K562 (cell line): Measurements from ENCODE around the gene PRSS8. TPM values are rescaled to one million over a fixed set of nuclear protein-coding genes. Genes with fewer than 3 reads are reported as not detected.
A peak's percentile ranks its signal among the peaks of the same experiment; 100 is the strongest.

Source experiments
- ADNP ChIP-seq: fragments of 200-800 bp; sonication (Bioruptor generic); IDR thresholded peaks from 2 replicates; pipeline ENCODE4 v1.6.1; 2016; ENCODE audit warnings: missing genetic modification characterization, missing compliant biosample characterization
- ATF2 ChIP-seq: sonication (generic); formaldehyde crosslinking; IDR thresholded peaks from 2 replicates; pipeline ENCODE4 v1.8.1; 2022; ENCODE audit warnings: missing genetic modification reagents
- CBFA2T2 ChIP-seq: fragments of 450-650 bp; conservative IDR thresholded peaks from 2 replicates; pipeline ENCODE4 v1.6.1; 2017; ENCODE audit warnings: mild to moderate bottlenecking
- CBFA2T3 ChIP-seq: fragments of 450-650 bp; IDR thresholded peaks from 2 replicates; pipeline ENCODE4 v1.6.1; 2017
- CC2D1A ChIP-seq: fragments of 450-650 bp; IDR thresholded peaks from 2 replicates; pipeline ENCODE4 v1.6.1; 2017; ENCODE audit warnings: mild to moderate bottlenecking
- CSDE1 ChIP-seq, 2 experiments: fragments of 450-650 bp; IDR thresholded peaks; 2 replicates each; pipeline ENCODE4 v1.6.1; 2016; ENCODE audit warnings: mild to moderate bottlenecking in 1 of 2
- EZH2 ChIP-seq: IDR thresholded peaks from 2 replicates; pipeline ENCODE4 v1.6.1; 2012; ENCODE audit warnings: low read depth, mild to moderate bottlenecking, inconsistent platforms, low read length, borderline replicate concordance
- JUND ChIP-seq, 2 experiments: IDR thresholded peaks; 2 replicates in 1 of 2; 3 replicates in 1 of 2; pipeline ENCODE4 v1.6.1; 2011; ENCODE audit warnings: borderline replicate concordance in 2 of 2, low read depth in 2 of 2, low read length in 2 of 2, improper control_type of control experiment in 1 of 2, missing biosample characterization in 1 of 2, missing genetic modification characterization in 1 of 2, missing genetic modification reagents in 1 of 2
- KDM2B ChIP-seq: fragments of 250-450 bp; sonication (Bioruptor Pico); IDR thresholded peaks from 2 replicates; pipeline ENCODE4 v1.8.0; 2021; ENCODE audit warnings: mild to moderate bottlenecking, moderate library complexity
- MAFG ChIP-seq: fragments of 450-650 bp; conservative IDR thresholded peaks from 2 replicates; pipeline ENCODE4 v1.6.1; 2016; ENCODE audit warnings: missing genetic modification characterization, missing compliant biosample characterization
- MAFK ChIP-seq: IDR thresholded peaks from 2 replicates; pipeline ENCODE4 v1.6.1; 2011; ENCODE audit warnings: low read length, improper control_type of control experiment
- MTF1 ChIP-seq: fragments of 250-450 bp; sonication (Bioruptor Pico); IDR thresholded peaks from 2 replicates; pipeline ENCODE4 v1.9.0; 2021; ENCODE audit warnings: moderate library complexity, mild to moderate bottlenecking, inconsistent platforms, borderline replicate concordance
- NFE2 ChIP-seq: IDR thresholded peaks from 2 replicates; pipeline ENCODE4 v1.6.1; 2014; ENCODE audit warnings: antibody characterized with exemption, low read depth
- SMARCA4 ChIP-seq: fragments of 450-650 bp; IDR thresholded peaks from 2 replicates; pipeline ENCODE4 v1.6.1; 2016
- SUPT5H ChIP-seq: fragments of 450-650 bp; IDR thresholded peaks from 2 replicates; pipeline ENCODE4 v1.6.1; 2016
- TAF15 ChIP-seq: fragments of 200-400 bp; formaldehyde crosslinking; IDR thresholded peaks from 2 replicates; pipeline ENCODE4 v1.6.1; 2017; ENCODE audit warnings: mild to moderate bottlenecking, low read depth, low read length, moderate library complexity
- U2AF1 ChIP-seq: fragments of 200-400 bp; formaldehyde crosslinking; optimal IDR thresholded peaks from 2 replicates; pipeline ENCODE3; 2017; ENCODE audit warnings: mild to moderate bottlenecking, low read depth, low read length, moderate library complexity
- ZNF197 ChIP-seq: fragments of 200-800 bp; sonication (Bioruptor generic); IDR thresholded peaks from 2 replicates; pipeline ENCODE4 v1.6.1; 2016; ENCODE audit warnings: low read depth, missing genetic modification characterization, missing compliant biosample characterization
- ZNF583 ChIP-seq: fragments of 250-450 bp; sonication (Bioruptor Pico); IDR thresholded peaks from 2 replicates; pipeline ENCODE4 v1.4.0; 2020
- ZNF699 ChIP-seq: fragments of 250-450 bp; sonication (Bioruptor Pico); IDR thresholded peaks from 2 replicates; pipeline ENCODE4 v1.8.0; 2021; ENCODE audit warnings: mild to moderate bottlenecking, moderate library complexity; ENCODE audit not compliant: insufficient replicate concordance
- polyA plus RNA-seq, 8 experiments: library from polyadenylated mRNA; depleted of rRNA in 4 of 8; stranded (reverse) in 5 of 8; unstranded in 3 of 8; fragments of >200 nt; fragmentation: Nextera tagmentation in 2 of 8; fragmentation: Illumina TruSeq in 1 of 8; extraction: Ambion mirVana in 2 of 8; extraction: Trizol in 1 of 8; gene quantifications; 2 replicates each; pipeline versions ENCODE4 v1.2.1 to v1.2.3, GENCODE V29; 2011 to 2014; ENCODE audit warnings: inconsistent platforms in 1 of 8, missing spikeins in 1 of 8
- total RNA-seq, 7 experiments: library from RNA; depleted of rRNA in 6 of 7; stranded (reverse); fragments of >200 nt in 6 of 7; fragmentation: Illumina TruSeq in 2 of 7; extraction: Trizol in 2 of 7; gene quantifications; 2 replicates each; pipeline versions ENCODE4 v1.2.1 to v1.2.3, GENCODE V29; 2011 to 2021; ENCODE audit warnings: low replicate concordance in 1 of 7
- TF ChIP-seq, protein P1 (sequence below): sonication (generic); formaldehyde crosslinking; IDR thresholded peaks from 2 replicates; pipeline ENCODE4 v1.8.0; 2022; ENCODE audit warnings: mild to moderate bottlenecking, missing genetic modification reagents
- TF ChIP-seq, protein P2 (sequence below): fragments of 250-450 bp; sonication (Bioruptor Pico); IDR thresholded peaks from 2 replicates; pipeline ENCODE4 v1.8.0; 2022; ENCODE audit warnings: moderate library complexity, mild to moderate bottlenecking, inconsistent platforms
- TF ChIP-seq, protein P3 (sequence below): fragments of 450-650 bp; IDR thresholded peaks from 2 replicates; pipeline ENCODE4 v1.7.1; 2018; ENCODE audit warnings: mild to moderate bottlenecking, low read depth; ENCODE audit not compliant: partially characterized antibody

The PRSS8 gene
- total and polyA plus RNA-seq, 9 of the 15 experiments (the other 6 are each of a cell fraction or from before 2014, with no cell fraction given), result 0.25 to 3.9 (median 1.3) TPM; not detected in 1

DNA sequence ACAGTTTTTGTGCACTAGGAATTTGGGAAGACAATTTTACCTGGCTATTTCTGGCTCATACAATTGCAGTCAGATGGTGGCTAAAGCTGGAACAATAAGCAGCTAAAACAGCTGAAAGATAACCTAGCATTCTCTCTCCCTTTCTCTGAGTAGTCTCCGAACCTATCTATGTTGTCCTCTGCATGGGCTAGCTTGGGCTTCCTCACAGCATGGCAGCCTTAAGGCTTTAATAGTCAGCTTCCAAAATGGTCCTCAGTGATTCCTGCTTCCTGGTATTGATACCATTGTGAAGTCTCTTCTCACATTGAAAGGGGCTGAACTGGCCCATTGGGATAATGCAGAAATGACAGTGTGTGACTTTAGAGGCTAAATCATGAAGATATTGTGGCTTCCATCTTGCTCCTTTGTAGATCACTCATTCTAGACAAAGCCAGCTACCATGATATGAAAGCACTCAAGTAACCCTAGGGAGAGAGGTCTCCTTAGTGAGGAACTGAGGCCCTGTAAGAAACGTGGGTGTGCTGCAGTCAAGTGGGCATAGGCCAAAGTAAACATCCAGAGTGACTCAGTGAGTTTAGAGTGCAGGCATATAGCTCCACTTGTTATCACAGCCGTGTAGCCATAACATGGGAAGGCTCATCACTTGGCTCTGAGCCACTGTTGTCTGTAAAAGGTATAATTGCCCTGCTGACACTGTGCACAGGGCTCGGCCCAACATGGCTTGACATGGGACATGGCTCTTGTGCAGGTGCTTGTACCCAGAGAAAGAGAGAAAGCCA lies 35.5 kb downstream of the PRSS8 start (continued):
- TF ChIP-seq, protein P1, sequence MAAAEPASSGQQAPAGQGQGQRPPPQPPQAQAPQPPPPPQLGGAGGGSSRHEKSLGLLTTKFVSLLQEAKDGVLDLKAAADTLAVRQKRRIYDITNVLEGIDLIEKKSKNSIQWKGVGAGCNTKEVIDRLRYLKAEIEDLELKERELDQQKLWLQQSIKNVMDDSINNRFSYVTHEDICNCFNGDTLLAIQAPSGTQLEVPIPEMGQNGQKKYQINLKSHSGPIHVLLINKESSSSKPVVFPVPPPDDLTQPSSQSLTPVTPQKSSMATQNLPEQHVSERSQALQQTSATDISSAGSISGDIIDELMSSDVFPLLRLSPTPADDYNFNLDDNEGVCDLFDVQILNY (CRISPR knock-in tag), result no peak
- no peak for TF ChIP-seq CC2D1A
- no peak for TF ChIP-seq EZH2
- TF ChIP-seq MAFG, result no peak
- 0 out of 2 replicates have a peak, but pooled peaks have one; percentile 36 for TF ChIP-seq SMARCA4
- TF ChIP-seq TAF15, result no peak
- no peak for TF ChIP-seq ZNF583 (CRISPR knock-in tag)
- no peak for TF ChIP-seq ZNF197 (CRISPR knock-in tag)
- TF ChIP-seq, protein P2, sequence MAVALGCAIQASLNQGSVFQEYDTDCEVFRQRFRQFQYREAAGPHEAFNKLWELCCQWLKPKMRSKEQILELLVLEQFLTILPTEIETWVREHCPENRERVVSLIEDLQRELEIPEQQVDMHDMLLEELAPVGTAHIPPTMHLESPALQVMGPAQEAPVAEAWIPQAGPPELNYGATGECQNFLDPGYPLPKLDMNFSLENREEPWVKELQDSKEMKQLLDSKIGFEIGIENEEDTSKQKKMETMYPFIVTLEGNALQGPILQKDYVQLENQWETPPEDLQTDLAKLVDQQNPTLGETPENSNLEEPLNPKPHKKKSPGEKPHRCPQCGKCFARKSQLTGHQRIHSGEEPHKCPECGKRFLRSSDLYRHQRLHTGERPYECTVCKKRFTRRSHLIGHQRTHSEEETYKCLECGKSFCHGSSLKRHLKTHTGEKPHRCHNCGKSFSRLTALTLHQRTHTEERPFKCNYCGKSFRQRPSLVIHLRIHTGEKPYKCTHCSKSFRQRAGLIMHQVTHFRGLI, result no peak
- TF ChIP-seq U2AF1, result no peak
- TF ChIP-seq NFE2, result peak; percentile 57; the same call in 1 of the 2 replicates
- no peak for TF ChIP-seq ZNF699 (CRISPR knock-in tag)
- no peak for TF ChIP-seq ATF2 (CRISPR knock-in tag)
- 0 out of 2 replicates have a peak, but pooled peaks have one; percentile 7 for TF ChIP-seq MAFK
- TF ChIP-seq MTF1 (CRISPR knock-in tag), result no peak
- TF ChIP-seq KDM2B (CRISPR knock-in tag), result no peak
- TF ChIP-seq CBFA2T2, result no peak
- TF ChIP-seq, protein P3, sequence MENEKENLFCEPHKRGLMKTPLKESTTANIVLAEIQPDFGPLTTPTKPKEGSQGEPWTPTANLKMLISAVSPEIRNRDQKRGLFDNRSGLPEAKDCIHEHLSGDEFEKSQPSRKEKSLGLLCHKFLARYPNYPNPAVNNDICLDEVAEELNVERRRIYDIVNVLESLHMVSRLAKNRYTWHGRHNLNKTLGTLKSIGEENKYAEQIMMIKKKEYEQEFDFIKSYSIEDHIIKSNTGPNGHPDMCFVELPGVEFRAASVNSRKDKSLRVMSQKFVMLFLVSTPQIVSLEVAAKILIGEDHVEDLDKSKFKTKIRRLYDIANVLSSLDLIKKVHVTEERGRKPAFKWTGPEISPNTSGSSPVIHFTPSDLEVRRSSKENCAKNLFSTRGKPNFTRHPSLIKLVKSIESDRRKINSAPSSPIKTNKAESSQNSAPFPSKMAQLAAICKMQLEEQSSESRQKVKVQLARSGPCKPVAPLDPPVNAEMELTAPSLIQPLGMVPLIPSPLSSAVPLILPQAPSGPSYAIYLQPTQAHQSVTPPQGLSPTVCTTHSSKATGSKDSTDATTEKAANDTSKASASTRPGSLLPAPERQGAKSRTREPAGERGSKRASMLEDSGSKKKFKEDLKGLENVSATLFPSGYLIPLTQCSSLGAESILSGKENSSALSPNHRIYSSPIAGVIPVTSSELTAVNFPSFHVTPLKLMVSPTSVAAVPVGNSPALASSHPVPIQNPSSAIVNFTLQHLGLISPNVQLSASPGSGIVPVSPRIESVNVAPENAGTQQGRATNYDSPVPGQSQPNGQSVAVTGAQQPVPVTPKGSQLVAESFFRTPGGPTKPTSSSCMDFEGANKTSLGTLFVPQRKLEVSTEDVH, result no peak
- TF ChIP-seq CBFA2T3, result peak; percentile 44
- no peak for TF ChIP-seq CSDE1 (IDR thresholded peaks at IDR 0.05)
- TF ChIP-seq ADNP (tag), result no peak
- peak; percentile 53; the same call in 1 of the 2 replicates for TF ChIP-seq JUND (IDR thresholded peaks at IDR 0.05; ENCODE audit: borderline replicate concordance, low read depth, low read length)
- TF ChIP-seq JUND (tag; IDR thresholded peaks at IDR 0.05; ENCODE audit: borderline replicate concordance, low read depth, low read length), result no peak
- no peak for TF ChIP-seq SUPT5H
